Measurements from ENCODE around the gene ZSWIM7. TPM values are rescaled to one million over a fixed set of nuclear protein-coding genes. Genes with fewer than 3 reads are reported as not detected.
A peak's percentile ranks its signal among the peaks of the same experiment; 100 is the strongest.

The ZSWIM7 gene, protein sequence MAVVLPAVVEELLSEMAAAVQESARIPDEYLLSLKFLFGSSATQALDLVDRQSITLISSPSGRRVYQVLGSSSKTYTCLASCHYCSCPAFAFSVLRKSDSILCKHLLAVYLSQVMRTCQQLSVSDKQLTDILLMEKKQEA
- total RNA-seq: 10 to 100 TPM; 30.2 to 30.9 TPM
- polyA plus RNA-seq: 10 to 100 TPM; 56.9 to 66.5 TPM

- H3K27ac Mint-ChIP-seq: peak within 1 kb of the TSS; percentile 86 to 99 (median 98)
- CTCF ChIA-PET (ENCODE audit: partially characterized antibody): interaction anchor here (0.7 to 3.1 kb wide), 5 partner anchors 10 to 741 kb away, joined by 3 to 15 read pairs (median 5); no protein-coding TSS in a partner anchor
- POLR2A ChIA-PET (ENCODE audit: partially characterized antibody): interaction anchor here (0.6 to 2.7 kb wide), 12 partner anchors 8 to 537 kb away, joined by 3 to 10 read pairs (median 3); partner anchors contain the start of genes ADORA2B and CENPV
- H3K36me3 Mint-ChIP-seq: peaks cover 27 to 52% of the 10 kb centered on the region in 2 donors
- H3K4me3 ChIP-seq (ENCODE audit: low read length in 2 of 2): peak within 1 kb of the TSS; percentile 73 to 79
- peaks cover 28% of the 10 kb centered on the region for H3K4me1 ChIP-seq (ENCODE audit: insufficient read depth, low read length)
- peaks cover 28% of the 10 kb centered on the region for H3K36me3 ChIP-seq (ENCODE audit: insufficient read depth, low read length)
- H3K9me3 ChIP-seq (ENCODE audit: control insufficient read depth in 1 of 2, low read length in 2 of 2): no peaks in the 10 kb centered on the region
- intact Hi-C loops (cut with micrococcal nuclease): loop anchor here (1.0 to 5.0 kb wide), 2 partner anchors 147 to 216 kb away; partner anchors contain the start of gene NCOR1
- peak; percentile 89 to 94 (median 91) for DNase-seq
- peaks cover 24 to 42% (median 33%) of the 10 kb centered on the region in 4 donors for H3K4me1 Mint-ChIP-seq
- H3K4me3 Mint-ChIP-seq: peak within 1 kb of the TSS; percentile 91 to 97 (median 95)
- H3K27me3 ChIP-seq (ENCODE audit: insufficient read depth, low read length): no peaks in the 10 kb centered on the region
- H3K27ac ChIP-seq (ENCODE audit: low read depth, low read length): peak within 1 kb of the TSS; percentile 76
- H3K27me3 Mint-ChIP-seq: no peaks in the 10 kb centered on the region
- H3K9me3 Mint-ChIP-seq: no peaks in the 10 kb centered on the region
Measured at GRCh38 chr17:15999141-15999973, at the start of gene ZSWIM7, which contains the start of gene TTC19. TSS of gene ZSWIM7 (minus strand) at chr17:15999704. CDS start at chr17:15999594, 110 bp downstream. TSS of gene TTC19 (plus strand) at chr17:15999824. CDS start at chr17:15999849, 25 bp downstream.

- POLR2A ChIA-PET (ENCODE audit: partially characterized antibody): no interaction called here
- Histone ChIP-seq H3K27ac (ENCODE audit: low read depth, low read length) (no peak overlapping the region), H3K4me3 (ENCODE audit: low read length in 2 of 2) (no peak overlapping the region), H3K9me3 (ENCODE audit: control insufficient read depth in 1 of 2, low read length in 2 of 2) (no peaks in the 10 kb centered on the region), H3K27me3 (ENCODE audit: insufficient read depth, low read length) (no peaks in the 10 kb centered on the region), H3K4me1 (ENCODE audit: insufficient read depth, low read length) (no peaks in the 10 kb centered on the region), H3K36me3 (ENCODE audit: insufficient read depth, low read length) (peaks cover 49% of the 10 kb centered on the region)
- intact Hi-C loops (cut with micrococcal nuclease): no loop called here
- H3K36me3 Mint-ChIP-seq: peaks cover 51 to 69% of the 10 kb centered on the region in 2 donors
- H3K4me1 Mint-ChIP-seq: peaks cover 6 to 13% (median 9%) of the 10 kb centered on the region in 4 donors
- CTCF ChIA-PET (ENCODE audit: partially characterized antibody): no interaction called here
- H3K27ac Mint-ChIP-seq: peak overlapping the region in 1 of 7 donors; percentile 17
- H3K9me3 Mint-ChIP-seq: no peaks in the 10 kb centered on the region
- no peak for DNase-seq
- H3K4me3 Mint-ChIP-seq: no peak overlapping the region
- H3K27me3 Mint-ChIP-seq: no peaks in the 10 kb centered on the region
Measured at GRCh38 chr17:16048811-16049449, 49.4 kb upstream of the ZSWIM7 start.

GRCh38 chr17:16046966-16047365 is 47.5 kb upstream of the ZSWIM7 start:
- ChIA-PET CTCF (ENCODE audit: partially characterized antibody) (no interaction called here), POLR2A (ENCODE audit: partially characterized antibody) (no interaction called here)
- peaks cover 63% of the 10 kb centered on the region for H3K36me3 ChIP-seq (ENCODE audit: insufficient read depth, low read length)
- H3K27ac Mint-ChIP-seq: peak overlapping the region in 1 of 7 donors; percentile 9
- H3K27me3 ChIP-seq (ENCODE audit: insufficient read depth, low read length): no peaks in the 10 kb centered on the region
- no peak for DNase-seq
- H3K9me3 Mint-ChIP-seq: no peaks in the 10 kb centered on the region
- no peak overlapping the region for H3K4me3 Mint-ChIP-seq
- intact Hi-C loops (cut with micrococcal nuclease): no loop called here
- peaks cover 48 to 71% of the 10 kb centered on the region in 2 donors for H3K36me3 Mint-ChIP-seq
- no peaks in the 10 kb centered on the region for H3K9me3 ChIP-seq (ENCODE audit: control insufficient read depth in 1 of 2, low read length in 2 of 2)
- H3K4me1 Mint-ChIP-seq: peaks cover 0 to 7% (median 3%) of the 10 kb centered on the region in 4 donors
- H3K27me3 Mint-ChIP-seq: no peaks in the 10 kb centered on the region
- no peaks in the 10 kb centered on the region for H3K4me1 ChIP-seq (ENCODE audit: insufficient read depth, low read length)
- no peak overlapping the region for H3K27ac ChIP-seq (ENCODE audit: low read depth, low read length)
- H3K4me3 ChIP-seq (ENCODE audit: low read length in 2 of 2): no peak overlapping the region

GRCh38 chr17:16044487-16044886 is 45.0 kb upstream of the ZSWIM7 start:
- Histone ChIP-seq H3K9me3 (ENCODE audit: control insufficient read depth in 1 of 2, low read length in 2 of 2) (no peaks in the 10 kb centered on the region), H3K36me3 (ENCODE audit: insufficient read depth, low read length) (peaks cover 77% of the 10 kb centered on the region), H3K27me3 (ENCODE audit: insufficient read depth, low read length) (no peaks in the 10 kb centered on the region), H3K4me3 (ENCODE audit: low read length in 2 of 2) (no peak overlapping the region), H3K4me1 (ENCODE audit: insufficient read depth, low read length) (no peaks in the 10 kb centered on the region), H3K27ac (ENCODE audit: low read depth, low read length) (no peak overlapping the region)
- intact Hi-C loops (cut with micrococcal nuclease): no loop called here
- DNase-seq: no peak
- POLR2A ChIA-PET (ENCODE audit: partially characterized antibody): interaction anchor here (1.4 kb wide), 1 partner anchor 9 kb away, joined by 3 read pairs; no protein-coding TSS in a partner anchor
- H3K36me3 Mint-ChIP-seq: peaks cover 54 to 79% of the 10 kb centered on the region in 2 donors
- peak overlapping the region in 4 of 7 donors; percentile 24 to 75 (median 66) for H3K27ac Mint-ChIP-seq
- no peak overlapping the region for H3K4me3 Mint-ChIP-seq
- CTCF ChIA-PET (ENCODE audit: partially characterized antibody): no interaction called here
- H3K4me1 Mint-ChIP-seq: peaks cover 0 to 6% (median 1%) of the 10 kb centered on the region in 4 donors
- H3K27me3 Mint-ChIP-seq: no peaks in the 10 kb centered on the region
- H3K9me3 Mint-ChIP-seq: no peaks in the 10 kb centered on the region

DNA sequence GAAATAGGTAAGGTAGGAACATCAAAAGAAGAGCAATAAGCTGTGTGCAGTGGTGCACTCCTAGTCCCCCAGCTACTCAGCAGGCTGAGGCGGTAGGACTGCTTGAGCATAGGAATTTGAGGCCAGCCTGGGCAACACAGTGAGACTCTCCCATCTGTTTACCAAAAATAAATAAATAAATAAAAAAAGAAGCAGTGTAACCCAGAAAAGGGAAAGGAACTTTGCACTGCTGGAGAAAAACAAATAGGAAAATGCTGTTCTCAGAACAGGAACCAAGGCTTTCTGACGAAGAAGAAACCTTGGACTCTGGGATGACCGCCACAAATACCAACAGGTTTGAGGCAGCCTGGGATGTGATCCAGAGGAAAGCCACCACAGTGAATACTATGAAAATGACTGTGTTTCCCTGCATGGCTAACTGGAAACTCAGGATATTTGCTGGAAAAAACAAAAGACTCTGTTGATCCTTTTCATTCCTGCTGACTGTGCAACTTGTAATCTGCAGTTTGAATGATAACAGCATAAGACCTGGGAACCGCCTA is 41.3 kb upstream of the ZSWIM7 start:
- Mint-ChIP-seq H3K27me3 (no peaks in the 10 kb centered on the region), H3K4me3 (no peak overlapping the region), H3K36me3 (peaks cover 45 to 81% of the 10 kb centered on the region in 2 donors), H3K27ac (peak overlapping the region in 1 of 7 donors; percentile 37), H3K9me3 (no peaks in the 10 kb centered on the region), H3K4me1 (peaks cover 4 to 17% (median 7%) of the 10 kb centered on the region in 4 donors)
- H3K4me3 ChIP-seq (ENCODE audit: low read length in 2 of 2): no peak overlapping the region
- ChIA-PET POLR2A (ENCODE audit: partially characterized antibody) (no interaction called here), CTCF (ENCODE audit: partially characterized antibody) (no interaction called here)
- peaks cover 75% of the 10 kb centered on the region for H3K36me3 ChIP-seq (ENCODE audit: insufficient read depth, low read length)
- H3K4me1 ChIP-seq (ENCODE audit: insufficient read depth, low read length): peaks cover 4% of the 10 kb centered on the region
- no peaks in the 10 kb centered on the region for H3K27me3 ChIP-seq (ENCODE audit: insufficient read depth, low read length)
- no peaks in the 10 kb centered on the region for H3K9me3 ChIP-seq (ENCODE audit: control insufficient read depth in 1 of 2, low read length in 2 of 2)
- H3K27ac ChIP-seq (ENCODE audit: low read depth, low read length): no peak overlapping the region
- intact Hi-C loops (cut with micrococcal nuclease): no loop called here
- DNase-seq: no peak

- peaks cover 75% of the 10 kb centered on the region for H3K36me3 ChIP-seq (ENCODE audit: insufficient read depth, low read length)
- ChIA-PET CTCF (ENCODE audit: partially characterized antibody) (no interaction called here), POLR2A (ENCODE audit: partially characterized antibody) (no interaction called here)
- H3K9me3 ChIP-seq (ENCODE audit: control insufficient read depth in 1 of 2, low read length in 2 of 2): no peaks in the 10 kb centered on the region
- no peaks in the 10 kb centered on the region for H3K9me3 Mint-ChIP-seq
- no peak overlapping the region for H3K27ac ChIP-seq (ENCODE audit: low read depth, low read length)
- H3K27me3 Mint-ChIP-seq: no peaks in the 10 kb centered on the region
- H3K27me3 ChIP-seq (ENCODE audit: insufficient read depth, low read length): no peaks in the 10 kb centered on the region
- intact Hi-C loops (cut with micrococcal nuclease): no loop called here
- H3K27ac Mint-ChIP-seq: peak overlapping the region in 5 of 7 donors; percentile 9 to 65 (median 52)
- peaks cover 45 to 84% of the 10 kb centered on the region in 2 donors for H3K36me3 Mint-ChIP-seq
- DNase-seq: no peak
- peaks cover 5 to 17% (median 6%) of the 10 kb centered on the region in 4 donors for H3K4me1 Mint-ChIP-seq
- H3K4me3 ChIP-seq (ENCODE audit: low read length in 2 of 2): no peak overlapping the region
- H3K4me3 Mint-ChIP-seq: no peak overlapping the region
- peaks cover 4% of the 10 kb centered on the region for H3K4me1 ChIP-seq (ENCODE audit: insufficient read depth, low read length)
Measured at GRCh38 chr17:16037636-16038035, 38.1 kb upstream of the ZSWIM7 start.

Measured in CD4-positive, alpha-beta memory T cell (primary cell).